Thyroid gland (tissue), 4 donors: Measurements from ENCODE around the gene LPP. TPM values are rescaled to one million over a fixed set of nuclear protein-coding genes. Genes with fewer than 3 reads are reported as not detected.

Experiments
- DNase-seq, 2 donors: peaks; one replicate each; pipeline ENCODE4 v3.0.0-alpha.2; 2019
- H3K27ac ChIP-seq, 3 donors: fragments of 200-600 bp; sonication (generic); 1 replicate in 2 of 3; 2 replicates in 1 of 3; pipeline ENCODE4 v1.5.1; 2016 to 2019; ENCODE audit warnings: mild to moderate bottlenecking in 1 of 3, moderate library complexity in 1 of 3
- H3K27me3 ChIP-seq: fragments of 200-600 bp; sonication (generic); one replicate; pipeline ENCODE4 v1.5.1; 2019
- H3K36me3 ChIP-seq, 2 donors: fragments of 200-600 bp; sonication (generic); one replicate each; pipeline ENCODE4 v1.5.1; 2016 to 2019
- H3K4me1 ChIP-seq, 2 donors: fragments of 200-600 bp; sonication (generic); one replicate each; pipeline ENCODE4 v1.5.1; 2017 to 2019
- H3K4me3 ChIP-seq, 3 donors: fragments of 200-600 bp; sonication (generic); replicated peaks in 1 of 3; 1 replicate in 2 of 3; 2 replicates in 1 of 3; pipeline ENCODE4 v1.5.1; 2016; ENCODE audit warnings: mild to moderate bottlenecking in 1 of 3
- H3K9me3 ChIP-seq: fragments of 200-600 bp; sonication (generic); one replicate; pipeline ENCODE4 v1.5.1; 2017
- POLR2A ChIP-seq, 2 donors: fragments of 450-650 bp; IDR thresholded peaks; one replicate each; pipeline ENCODE4 v1.6.1; 2017; ENCODE audit warnings: antibody characterized with exemption in 2 of 2, mild to moderate bottlenecking in 2 of 2, moderate library complexity in 1 of 2
- WGBS, 2 donors: methylation state at CpG; one replicate each; pipeline ENCODE4 v1.1.5; 2017; 5-methylcytosine and 5-hydroxymethylcytosine counted together
- intact Hi-C: fragments of 100-400 bp; cut with DNase I; formaldehyde crosslinking; loops from one replicate; pipeline ENCODE4 v1.15.1; 2023
- total RNA-seq, 4 donors: library from RNA; depleted of rRNA; stranded (reverse); fragments of >200 nt; gene quantifications; one replicate each; pipeline ENCODE4 v1.2.3, GENCODE V29; 2016
- TF ChIP-seq, protein P1 (sequence below), 6 experiments: fragments of 200-600 bp in 3 of 6; fragments of 450-650 bp in 3 of 6; sonication (generic) in 3 of 6; IDR thresholded peaks; one replicate each; pipeline ENCODE4 v1.5.1; 2016 to 2019; ENCODE audit warnings: antibody characterized with exemption in 6 of 6, mild to moderate bottlenecking in 2 of 6, inconsistent platforms in 1 of 6, moderate library complexity in 1 of 6

The LPP gene
- total RNA-seq, 4 donors from 2014 or later = 79.0 to 141 (median 82.8) TPM

DNA sequence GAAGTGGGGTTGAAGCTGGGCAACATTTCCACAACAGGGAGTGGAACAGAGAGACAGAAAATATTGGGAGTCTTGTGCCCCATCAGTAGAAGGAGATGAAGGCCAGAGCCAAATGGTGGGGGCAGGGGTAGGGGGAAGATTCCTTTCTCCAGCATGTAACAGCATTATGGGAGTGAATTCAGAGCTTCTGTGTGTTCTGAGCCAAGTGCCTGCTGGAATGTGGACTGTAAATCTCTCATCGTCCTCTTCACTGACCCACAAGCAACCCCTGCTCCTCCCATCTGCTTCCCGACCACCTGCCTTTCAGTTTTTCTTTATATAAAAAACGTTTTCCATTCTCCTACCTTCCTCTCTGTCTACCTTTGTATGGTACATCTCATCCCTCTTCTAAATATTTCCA is 673.6 kb downstream of the LPP start:
- Histone ChIP-seq H3K9me3 (no peaks in the 10 kb centered on the region), H3K36me3 (no peaks in the 10 kb centered on the region), H3K4me1 (peaks cover 0 to 2% of the 10 kb centered on the region in 2 donors), H3K27me3 (no peaks in the 10 kb centered on the region), H3K4me3 (no peak overlapping the region), H3K27ac (no peak overlapping the region)
- DNase-seq = no peak
- 57 to 58% methylated on average over 3 of the region's 3 CpGs for WGBS, 2 donors
- TF ChIP-seq, protein P1, sequence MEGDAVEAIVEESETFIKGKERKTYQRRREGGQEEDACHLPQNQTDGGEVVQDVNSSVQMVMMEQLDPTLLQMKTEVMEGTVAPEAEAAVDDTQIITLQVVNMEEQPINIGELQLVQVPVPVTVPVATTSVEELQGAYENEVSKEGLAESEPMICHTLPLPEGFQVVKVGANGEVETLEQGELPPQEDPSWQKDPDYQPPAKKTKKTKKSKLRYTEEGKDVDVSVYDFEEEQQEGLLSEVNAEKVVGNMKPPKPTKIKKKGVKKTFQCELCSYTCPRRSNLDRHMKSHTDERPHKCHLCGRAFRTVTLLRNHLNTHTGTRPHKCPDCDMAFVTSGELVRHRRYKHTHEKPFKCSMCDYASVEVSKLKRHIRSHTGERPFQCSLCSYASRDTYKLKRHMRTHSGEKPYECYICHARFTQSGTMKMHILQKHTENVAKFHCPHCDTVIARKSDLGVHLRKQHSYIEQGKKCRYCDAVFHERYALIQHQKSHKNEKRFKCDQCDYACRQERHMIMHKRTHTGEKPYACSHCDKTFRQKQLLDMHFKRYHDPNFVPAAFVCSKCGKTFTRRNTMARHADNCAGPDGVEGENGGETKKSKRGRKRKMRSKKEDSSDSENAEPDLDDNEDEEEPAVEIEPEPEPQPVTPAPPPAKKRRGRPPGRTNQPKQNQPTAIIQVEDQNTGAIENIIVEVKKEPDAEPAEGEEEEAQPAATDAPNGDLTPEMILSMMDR (IDR thresholded peaks at IDR 0.05) = no peak
- intact Hi-C loops = no loop called here

- 94 to 97% methylated on average over 6 of the region's 6 CpGs for WGBS, 2 donors
- Histone ChIP-seq H3K27ac (no peak overlapping the region), H3K4me3 (no peak overlapping the region), H3K9me3 (no peaks in the 10 kb centered on the region), H3K27me3 (no peaks in the 10 kb centered on the region), H3K4me1 (peaks cover 0 to 12% of the 10 kb centered on the region in 2 donors), H3K36me3 (no peaks in the 10 kb centered on the region)
- intact Hi-C loops = no loop called here
- no peak for DNase-seq
- no peak for TF ChIP-seq POLR2A (IDR thresholded peaks at IDR 0.05)
- TF ChIP-seq, protein P1 (IDR thresholded peaks at IDR 0.05) = no peak
Measured at GRCh38 chr3:188829130-188829529, 675.2 kb downstream of the LPP start.

DNA sequence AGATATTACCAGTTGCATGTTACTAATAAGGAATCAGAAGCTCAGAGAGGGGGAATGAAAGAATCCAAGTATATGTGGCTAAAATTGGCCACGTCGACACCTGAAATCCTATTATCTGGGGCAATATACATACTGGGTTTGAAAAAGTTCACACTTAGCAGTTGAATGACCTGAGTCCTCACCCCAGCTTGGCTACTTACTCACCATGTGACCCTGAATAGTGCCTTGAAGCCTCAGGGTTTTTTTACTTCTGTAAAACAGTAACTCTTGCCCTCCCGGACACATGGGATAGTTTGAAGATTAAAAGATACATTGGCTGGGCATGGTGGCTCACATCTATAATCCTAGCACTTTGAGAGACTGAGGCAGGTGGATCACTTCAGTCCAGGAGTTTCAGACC is 675.6 kb downstream of the LPP start:
- no peaks in the 10 kb centered on the region for H3K36me3 ChIP-seq

GRCh38 chr3:188830893-188831292 is 676.9 kb downstream of the LPP start:
- TF ChIP-seq, protein P1 (IDR thresholded peaks at IDR 0.05) = peak in 2 of 6 experiments; percentile 16 to 19
- no peak for TF ChIP-seq POLR2A (IDR thresholded peaks at IDR 0.05)
- intact Hi-C loops = no loop called here
- Histone ChIP-seq H3K4me3 (no peak overlapping the region), H3K36me3 (no peaks in the 10 kb centered on the region), H3K9me3 (no peaks in the 10 kb centered on the region), H3K27me3 (no peaks in the 10 kb centered on the region), H3K4me1 (peaks cover 0 to 12% of the 10 kb centered on the region in 2 donors), H3K27ac (no peak overlapping the region)
- 81 to 94% methylated on average over 2 of the region's 2 CpGs for whole genome bisulfite sequencing, 2 donors
- no peak for DNase-seq

More for the DNA sequence above, 675.6 kb downstream of the LPP start:
- intact Hi-C loops = no loop called here
- Histone ChIP-seq H3K4me1 (peaks cover 0 to 12% of the 10 kb centered on the region in 2 donors), H3K4me3 (no peak overlapping the region), H3K27ac (no peak overlapping the region), H3K9me3 (no peaks in the 10 kb centered on the region), H3K27me3 (no peaks in the 10 kb centered on the region)
- DNase-seq = no peak
- TF ChIP-seq POLR2A (IDR thresholded peaks at IDR 0.05) = no peak
- TF ChIP-seq, protein P1 (IDR thresholded peaks at IDR 0.05) = no peak
- WGBS, 2 donors = 85 to 93% methylated on average over 3 of the region's 3 CpGs

- H3K9me3 ChIP-seq = no peaks in the 10 kb centered on the region
- no peak overlapping the region for H3K27ac ChIP-seq
- no peak for DNase-seq
- TF ChIP-seq, protein P1 (IDR thresholded peaks at IDR 0.05) = no peak
- no peak for TF ChIP-seq POLR2A (IDR thresholded peaks at IDR 0.05)
- H3K27me3 ChIP-seq = no peaks in the 10 kb centered on the region
- H3K36me3 ChIP-seq = no peaks in the 10 kb centered on the region
- 95 to 99% methylated on average over 3 of the region's 3 CpGs for WGBS, 2 donors
- peaks cover 0 to 12% of the 10 kb centered on the region in 2 donors for H3K4me1 ChIP-seq
- H3K4me3 ChIP-seq = no peak overlapping the region
- intact Hi-C loops = no loop called here
Measured at GRCh38 chr3:188832146-188832545, 678.2 kb downstream of the LPP start.
